CD4-positive, alpha-beta T cell treated with Interleukin-21 for 1 hour (primary cell): ENCODE data around the gene TMC3.
A peak's percentile ranks its signal among the peaks of the same experiment; 100 is the strongest.

ENCODE experiments used
- DNase-seq: peaks from one replicate; pipeline ENCODE4 v3.0.0-alpha.2; 2020

Gene TMC3

GRCh38 chr15:81297603-81298575 is 76.1 kb downstream of the TMC3 start:
- peak; percentile 15 for DNase-seq

GRCh38 chr15:81297147-81297572 is 76.9 kb downstream of the TMC3 start:
- DNase-seq, result no peak

GRCh38 chr15:81296673-81297072 is 77.3 kb downstream of the TMC3 start:
- DNase-seq, result peak; percentile 83

- no peak for DNase-seq
Observed at GRCh38 chr15:81296186-81296585, 77.8 kb downstream of the TMC3 start.

GRCh38 chr15:81295486-81296121 is 78.4 kb downstream of the TMC3 start:
- DNase-seq, result no peak

- DNase-seq, result no peak
Observed at GRCh38 chr15:81294516-81294880, 79.5 kb downstream of the TMC3 start.

GRCh38 chr15:81293728-81294515 is 80.1 kb downstream of the TMC3 start:
- peak; percentile 85 for DNase-seq

- peak; percentile 76 for DNase-seq
Observed at GRCh38 chr15:81292523-81293001, 81.5 kb downstream of the TMC3 start.

GRCh38 chr15:81291916-81292522 is 82.0 kb downstream of the TMC3 start:
- DNase-seq, result no peak

GRCh38 chr15:81289910-81290309 is 84.1 kb downstream of the TMC3 start:
- DNase-seq, result no peak

- no peak for DNase-seq
Observed at GRCh38 chr15:81288616-81289015, 85.4 kb downstream of the TMC3 start.

- DNase-seq, result no peak
Observed at GRCh38 chr15:81288040-81288439, 86.0 kb downstream of the TMC3 start.

GRCh38 chr15:81286621-81287121 is 87.3 kb downstream of the TMC3 start:
- DNase-seq, result peak; percentile 53

GRCh38 chr15:81285461-81285860 is 88.6 kb downstream of the TMC3 start:
- no peak for DNase-seq

GRCh38 chr15:81284256-81285031 is 89.6 kb downstream of the TMC3 start:
- no peak for DNase-seq

- no peak for DNase-seq
Observed at GRCh38 chr15:81282911-81283310, 91.1 kb downstream of the TMC3 start.

GRCh38 chr15:81282606-81282895 is 91.5 kb downstream of the TMC3 start:
- no peak for DNase-seq

GRCh38 chr15:81281766-81282605 is 92.0 kb downstream of the TMC3 start:
- DNase-seq, result no peak

- no peak for DNase-seq
Observed at GRCh38 chr15:81281456-81281735, 92.6 kb downstream of the TMC3 start.
